Stimulated activated CD4-positive, alpha-beta T cell treated with anti-CD3 and anti-CD28 coated beads, Interleukin-4, amount 100 ng/mL, for 24 hours (primary cell): ENCODE measurements around the gene NRXN2.
"Not testable (repeated sequence)": the region's sequence is repeated elsewhere in the genome, so short reads cannot be mapped to it uniquely, and the experiment has no call there.

Experiments
- DNase-seq: peaks from one replicate; pipeline ENCODE4 v3.0.0-alpha.2; 2020

Gene NRXN2

GRCh38 chr11:64602466-64603070, 120.4 kb downstream of the NRXN2 start:
- DNase-seq = no peak

- DNase-seq = no peak
These were observed 121.2 kb downstream of the NRXN2 start for GRCh38 chr11:64601605-64602465.

- DNase-seq = no peak
These were observed 122.6 kb downstream of the NRXN2 start for GRCh38 chr11:64600281-64600992.

- DNase-seq = no peak
These were observed 123.2 kb downstream of the NRXN2 start for GRCh38 chr11:64599698-64600211.

GRCh38 chr11:64598797-64599697, 124.0 kb downstream of the NRXN2 start:
- DNase-seq = no peak

- DNase-seq = no peak
These were observed 124.7 kb downstream of the NRXN2 start for GRCh38 chr11:64598106-64598796.

GRCh38 chr11:64597671-64598101, 125.3 kb downstream of the NRXN2 start:
- no peak for DNase-seq

- DNase-seq = not testable (repeated sequence)
These were observed 127.1 kb downstream of the NRXN2 start for GRCh38 chr11:64595922-64596321.

- DNase-seq = no peak
These were observed 128.6 kb downstream of the NRXN2 start for GRCh38 chr11:64594159-64594939.

- DNase-seq = no peak
These were observed 129.6 kb downstream of the NRXN2 start for GRCh38 chr11:64593156-64594105.

GRCh38 chr11:64592656-64593055, 130.3 kb downstream of the NRXN2 start:
- DNase-seq = no peak

GRCh38 chr11:64592234-64592615, 130.8 kb downstream of the NRXN2 start:
- no peak for DNase-seq

GRCh38 chr11:64591257-64592233, 131.5 kb downstream of the NRXN2 start:
- no peak for DNase-seq

- DNase-seq = no peak
These were observed 132.2 kb downstream of the NRXN2 start, which contains the start of gene SLC22A12 for GRCh38 chr11:64590763-64591221. SLC22A12 (plus strand) TSS chr11:64591220; CDS start chr11:64591557, 337 bp downstream.

GRCh38 chr11:64588701-64589100, 134.3 kb downstream of the NRXN2 start:
- DNase-seq = no peak

- DNase-seq = no peak
These were observed 136.6 kb downstream of the NRXN2 start for GRCh38 chr11:64586366-64586765.

GRCh38 chr11:64585150-64585549, 137.8 kb downstream of the NRXN2 start:
- DNase-seq = no peak
